GM10248 (cell line): Measurements from ENCODE around the gene SHISA3.
A peak's percentile ranks its signal among the peaks of the same experiment; 100 is the strongest.
"Not testable (repeated sequence)": the region's sequence is repeated elsewhere in the genome, so short reads cannot be mapped to it uniquely, and the experiment has no call there.

ENCODE experiments used
- CTCF ChIA-PET: fragments of 300-600 bp; sonication (Branson Sonifier 250); formaldehyde crosslinking; extraction: SDS; loops from one replicate; lab custom pipeline; 2021; ENCODE audit warnings: antibody characterized with exemption; lab: Yijun Ruan, JAX
- POLR2A ChIA-PET: fragments of 350-650 bp; sonication (Branson Sonifier 250); formaldehyde crosslinking; extraction: SDS; loops from one replicate; lab custom pipeline; 2020; ENCODE audit warnings: antibody characterized with exemption; lab: Yijun Ruan, JAX
- DNase-seq: peaks from one replicate; pipeline ENCODE4 v3.0.0; 2012; ENCODE audit errors: extremely low spot score
- CTCF ChIP-seq: IDR thresholded peaks from 2 replicates; pipeline ENCODE4 v1.5.1; 2012; ENCODE audit warnings: mild to moderate bottlenecking, low read depth; ENCODE audit errors: extremely low read depth, missing control alignments, control extremely low read depth

The SHISA3 gene

GRCh38 chr4:42366959-42367358, 30.3 kb upstream of the SHISA3 start:
- no peak for TF ChIP-seq CTCF
- DNase-seq = no peak
- POLR2A ChIA-PET = no interaction called here
- CTCF ChIA-PET = interaction anchor here (1.5 to 7.6 kb wide), 2 partner anchors 13 to 151 kb away, joined by 4 to 119 read pairs; no protein-coding TSS in a partner anchor

GRCh38 chr4:42369489-42369888, 27.8 kb upstream of the SHISA3 start:
- no peak for TF ChIP-seq CTCF
- CTCF ChIA-PET = interaction anchor here (0.9 to 7.6 kb wide), 4 partner anchors 12 to 501 kb away, joined by 3 to 119 read pairs (median 3); no protein-coding TSS in a partner anchor
- DNase-seq = no peak
- POLR2A ChIA-PET = no interaction called here

- TF ChIP-seq CTCF = peak; percentile 51
- peak; percentile 55 for DNase-seq
- ChIA-PET POLR2A (no interaction called here), CTCF (interaction anchor here (0.7 to 7.6 kb wide), 44 partner anchors 9 to 536 kb away, joined by 3 to 119 read pairs (median 4); no protein-coding TSS in a partner anchor)
These were observed 25.7 kb upstream of the SHISA3 start for GRCh38 chr4:42371305-42372252.

- POLR2A ChIA-PET, DNase-seq: not testable (repeated sequence)
- CTCF ChIA-PET = interaction anchor here (0.8 to 7.6 kb wide), 20 partner anchors 9 to 500 kb away, joined by 3 to 119 read pairs (median 4); no protein-coding TSS in a partner anchor
These were observed 25.0 kb upstream of the SHISA3 start for GRCh38 chr4:42372303-42372702.

GRCh38 chr4:42377497-42377896, 19.8 kb upstream of the SHISA3 start:
- ChIA-PET POLR2A (no interaction called here), CTCF (no interaction called here)
- no peak for TF ChIP-seq CTCF
- no peak for DNase-seq

- no peak for TF ChIP-seq CTCF
- DNase-seq = no peak
- ChIA-PET POLR2A (no interaction called here), CTCF (interaction anchor here (1.0 to 2.4 kb wide), 6 partner anchors 10 to 140 kb away, joined by 3 to 15 read pairs (median 3); no protein-coding TSS in a partner anchor)
These were observed 15.6 kb upstream of the SHISA3 start for GRCh38 chr4:42381666-42382065.
